C4-2B (cell line): ENCODE results near the gene TMEM116.

Experiments used
- ZFX ChIP-seq: fragments of 450-650 bp; IDR thresholded peaks from 2 replicates; pipeline ENCODE4 v1.6.1; 2017
- TF ChIP-seq, protein P1 (sequence below): fragments of 450-650 bp; conservative IDR thresholded peaks from 2 replicates; pipeline ENCODE4 v1.5.1; 2017; ENCODE audit warnings: mild to moderate bottlenecking

DNA sequence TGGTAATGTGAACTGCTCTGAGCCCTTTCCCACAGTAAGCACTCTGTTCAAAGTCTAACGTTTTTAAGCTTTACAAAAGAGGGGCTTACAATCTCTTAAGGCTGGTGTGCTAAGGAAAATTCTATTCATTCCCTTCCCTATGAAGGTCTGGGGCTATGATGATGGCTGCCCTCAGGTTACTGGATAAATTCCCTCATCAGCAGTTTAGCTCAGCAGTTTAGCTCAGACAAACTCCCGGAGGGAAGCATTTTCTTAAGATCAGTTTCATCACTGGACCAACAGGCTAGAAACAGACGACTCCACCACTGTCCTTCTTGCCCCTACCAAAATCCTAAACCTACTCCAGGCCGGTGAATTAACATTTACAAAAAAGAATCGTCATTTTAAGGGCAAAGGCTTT, 19.3 kb upstream of the TMEM116 start:
- TF ChIP-seq, protein P1, sequence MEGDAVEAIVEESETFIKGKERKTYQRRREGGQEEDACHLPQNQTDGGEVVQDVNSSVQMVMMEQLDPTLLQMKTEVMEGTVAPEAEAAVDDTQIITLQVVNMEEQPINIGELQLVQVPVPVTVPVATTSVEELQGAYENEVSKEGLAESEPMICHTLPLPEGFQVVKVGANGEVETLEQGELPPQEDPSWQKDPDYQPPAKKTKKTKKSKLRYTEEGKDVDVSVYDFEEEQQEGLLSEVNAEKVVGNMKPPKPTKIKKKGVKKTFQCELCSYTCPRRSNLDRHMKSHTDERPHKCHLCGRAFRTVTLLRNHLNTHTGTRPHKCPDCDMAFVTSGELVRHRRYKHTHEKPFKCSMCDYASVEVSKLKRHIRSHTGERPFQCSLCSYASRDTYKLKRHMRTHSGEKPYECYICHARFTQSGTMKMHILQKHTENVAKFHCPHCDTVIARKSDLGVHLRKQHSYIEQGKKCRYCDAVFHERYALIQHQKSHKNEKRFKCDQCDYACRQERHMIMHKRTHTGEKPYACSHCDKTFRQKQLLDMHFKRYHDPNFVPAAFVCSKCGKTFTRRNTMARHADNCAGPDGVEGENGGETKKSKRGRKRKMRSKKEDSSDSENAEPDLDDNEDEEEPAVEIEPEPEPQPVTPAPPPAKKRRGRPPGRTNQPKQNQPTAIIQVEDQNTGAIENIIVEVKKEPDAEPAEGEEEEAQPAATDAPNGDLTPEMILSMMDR = no peak
- no peak for TF ChIP-seq ZFX
